Right lobe of liver (tissue), 4 donors: ENCODE results near the gene EFCAB3.
"Not testable (repeated sequence)": the region's sequence is repeated elsewhere in the genome, so short reads cannot be mapped to it uniquely, and the experiment has no call there.

Source experiments
- POLR2A ChIP-seq: fragments of 450-650 bp; IDR thresholded peaks from one replicate; pipeline ENCODE4 v1.6.1; 2017; ENCODE audit warnings: antibody characterized with exemption, mild to moderate bottlenecking
- TF ChIP-seq, protein P1 (sequence below), 4 donors: fragments of 200-600 bp in 3 of 4; fragments of 450-650 bp in 1 of 4; IDR thresholded peaks; one replicate each; pipeline versions ENCODE4 v1.5.1 to v1.8.0; 2016 to 2022; ENCODE audit warnings: antibody characterized with exemption in 4 of 4, mild to moderate bottlenecking in 2 of 4
- donor health status: DM: no; HTN: no; CAD: no.
- donor health status: DM: no; HTN: no; CAD: no.
- donor health status: DM: no; HTN: yes; CAD: no.

GRCh38 chr17:62454111-62454510 lies 73.8 kb downstream of the EFCAB3 start:
- not testable (repeated sequence) for TF ChIP-seq POLR2A
- TF ChIP-seq, protein P1, sequence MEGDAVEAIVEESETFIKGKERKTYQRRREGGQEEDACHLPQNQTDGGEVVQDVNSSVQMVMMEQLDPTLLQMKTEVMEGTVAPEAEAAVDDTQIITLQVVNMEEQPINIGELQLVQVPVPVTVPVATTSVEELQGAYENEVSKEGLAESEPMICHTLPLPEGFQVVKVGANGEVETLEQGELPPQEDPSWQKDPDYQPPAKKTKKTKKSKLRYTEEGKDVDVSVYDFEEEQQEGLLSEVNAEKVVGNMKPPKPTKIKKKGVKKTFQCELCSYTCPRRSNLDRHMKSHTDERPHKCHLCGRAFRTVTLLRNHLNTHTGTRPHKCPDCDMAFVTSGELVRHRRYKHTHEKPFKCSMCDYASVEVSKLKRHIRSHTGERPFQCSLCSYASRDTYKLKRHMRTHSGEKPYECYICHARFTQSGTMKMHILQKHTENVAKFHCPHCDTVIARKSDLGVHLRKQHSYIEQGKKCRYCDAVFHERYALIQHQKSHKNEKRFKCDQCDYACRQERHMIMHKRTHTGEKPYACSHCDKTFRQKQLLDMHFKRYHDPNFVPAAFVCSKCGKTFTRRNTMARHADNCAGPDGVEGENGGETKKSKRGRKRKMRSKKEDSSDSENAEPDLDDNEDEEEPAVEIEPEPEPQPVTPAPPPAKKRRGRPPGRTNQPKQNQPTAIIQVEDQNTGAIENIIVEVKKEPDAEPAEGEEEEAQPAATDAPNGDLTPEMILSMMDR (IDR thresholded peaks at IDR 0.05): not testable (repeated sequence)
